CD4-positive, alpha-beta T cell treated with Interleukin-17A for 1 hour (primary cell): ENCODE results near the gene TFEC.
"Not testable (repeated sequence)": the region's sequence is repeated elsewhere in the genome, so short reads cannot be mapped to it uniquely, and the experiment has no call there.

Source experiments
- DNase-seq: peaks from one replicate; pipeline ENCODE4 v3.0.0-alpha.2; 2020

Gene TFEC

DNA sequence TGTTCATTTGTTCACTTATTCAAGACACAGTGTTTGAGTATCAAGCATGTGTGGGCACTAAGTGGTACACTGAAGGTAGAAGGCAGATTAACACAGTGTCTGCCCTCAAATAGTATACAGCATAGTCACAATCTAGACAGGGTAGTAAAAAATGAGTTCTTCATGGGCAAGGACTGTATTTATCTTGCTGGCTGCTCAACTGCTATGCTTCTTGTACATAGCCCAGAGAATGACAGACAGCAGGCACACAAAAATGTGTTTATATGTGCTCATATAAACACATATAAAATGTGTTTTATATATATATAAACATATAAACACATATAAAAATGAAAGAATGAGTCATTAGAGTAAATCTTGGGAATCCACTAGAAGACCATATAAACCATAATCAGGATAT, 43.1 kb downstream of the TFEC start:
- DNase-seq, result no peak

- DNase-seq, result no peak
Measured at GRCh38 chr7:115984105-115984504, 46.5 kb downstream of the TFEC start.

GRCh38 chr7:115980159-115980558, 50.4 kb downstream of the TFEC start:
- DNase-seq, result no peak

GRCh38 chr7:115976651-115977050, 53.9 kb downstream of the TFEC start:
- no peak for DNase-seq

GRCh38 chr7:115975766-115976165, 54.8 kb downstream of the TFEC start:
- DNase-seq, result no peak

DNA sequence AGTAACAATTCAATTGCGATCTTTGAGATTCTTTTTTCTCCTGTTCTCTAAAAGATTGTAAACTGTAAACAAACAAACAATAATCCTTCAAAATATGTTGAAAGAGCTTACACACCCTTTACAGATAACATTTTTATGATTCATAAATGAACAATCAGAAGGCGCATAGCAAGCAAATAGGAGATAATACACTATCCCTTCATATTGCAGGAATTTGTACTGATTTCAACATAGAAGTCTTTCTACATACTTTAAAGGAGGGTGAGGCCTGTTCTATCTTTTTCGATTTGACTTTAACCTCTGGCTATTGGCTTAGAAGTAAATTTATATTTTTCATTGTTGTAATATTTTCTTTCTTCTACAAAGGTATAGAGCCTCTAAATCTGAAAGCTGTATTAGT, 57.2 kb downstream of the TFEC start:
- DNase-seq, result no peak

- no peak for DNase-seq
Measured at GRCh38 chr7:115971506-115971905, 59.1 kb downstream of the TFEC start.

- no peak for DNase-seq
Measured at GRCh38 chr7:115968596-115968995, 62.0 kb downstream of the TFEC start.

DNA sequence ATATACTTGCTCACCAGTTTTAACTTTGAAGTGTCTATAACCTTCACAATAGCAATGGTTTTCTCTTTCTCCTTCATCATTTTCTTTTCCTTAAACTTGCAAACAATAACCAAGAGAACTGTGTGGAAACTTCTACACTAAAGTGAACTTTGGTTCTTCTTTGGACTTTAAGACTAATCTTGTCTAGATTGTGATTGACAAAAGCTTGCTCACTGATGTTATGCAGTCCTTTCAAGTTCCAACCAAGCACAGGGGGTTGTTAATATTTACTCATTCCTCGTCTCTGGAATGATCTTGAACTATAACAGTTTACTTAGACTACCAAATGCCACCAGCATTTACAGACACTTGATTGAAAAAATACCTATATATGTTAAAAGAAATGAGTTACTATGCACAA, 62.4 kb downstream of the TFEC start:
- no peak for DNase-seq

DNA sequence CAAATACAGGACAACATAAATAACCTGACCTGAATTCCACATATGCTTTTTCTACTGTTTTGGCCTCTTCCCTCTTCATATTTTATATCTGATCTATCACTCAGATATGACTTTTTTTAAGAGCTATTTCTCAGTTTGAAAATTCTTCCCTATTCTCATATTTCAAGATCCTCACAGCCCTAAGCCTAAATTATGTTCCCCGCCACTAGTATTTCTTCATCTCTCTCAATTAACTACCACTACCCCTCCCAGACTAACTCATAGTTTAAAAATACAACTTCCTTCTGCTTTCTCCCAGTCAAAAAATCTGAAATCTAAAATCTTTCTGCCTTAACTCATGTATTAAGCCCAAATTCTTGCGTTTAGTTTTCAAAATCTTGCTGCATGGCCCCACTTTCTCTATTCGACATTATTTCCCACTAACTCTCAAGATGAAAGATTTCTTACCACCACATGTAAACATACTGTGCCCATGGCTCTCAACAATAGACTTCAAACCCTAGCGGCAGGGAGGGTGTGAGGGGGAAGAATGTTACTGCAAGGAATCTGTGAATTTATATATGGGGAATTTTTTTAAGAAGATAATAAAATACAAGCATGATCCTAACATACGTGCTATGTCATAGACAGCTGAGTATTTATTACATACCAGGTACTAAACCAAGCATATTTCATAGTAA, 64.6 kb downstream of the TFEC start:
- DNase-seq, result no peak

DNA sequence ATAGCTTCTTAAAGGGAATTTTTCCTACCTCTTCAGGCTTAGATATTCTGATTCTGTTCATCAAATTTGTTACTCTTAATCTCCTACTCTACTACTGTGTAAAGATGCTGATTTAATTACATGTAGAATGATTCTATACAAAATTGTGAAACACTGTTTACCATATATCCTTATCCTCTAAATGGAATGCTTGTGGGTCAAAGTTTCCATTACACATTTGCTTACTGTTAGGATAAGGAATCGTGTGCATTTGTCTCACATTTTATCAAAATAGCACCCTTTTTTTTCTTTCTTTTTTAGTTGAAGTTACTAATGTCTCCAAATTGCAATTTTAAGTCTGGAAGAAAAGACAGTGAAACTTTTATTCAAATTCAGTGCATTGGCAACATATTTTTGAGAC, 65.3 kb downstream of the TFEC start:
- DNase-seq, result no peak

DNA sequence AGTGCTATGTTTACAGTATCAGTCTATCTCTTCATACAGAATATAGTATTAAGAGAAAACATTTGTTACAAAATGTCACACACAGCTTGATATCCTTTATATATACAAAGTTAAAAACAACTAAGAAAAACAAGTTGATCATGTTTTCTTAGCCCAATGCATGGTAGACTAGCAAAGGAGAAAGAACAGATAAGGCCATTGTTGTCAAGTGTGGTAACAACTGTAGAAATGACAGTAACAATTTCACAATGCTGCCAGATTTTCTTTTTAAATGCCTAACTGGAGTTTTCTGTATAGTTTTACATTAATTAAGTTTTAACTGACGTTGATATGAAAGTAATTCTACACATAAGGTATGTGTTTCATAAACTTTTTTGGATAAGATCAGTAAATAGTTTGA, 65.8 kb downstream of the TFEC start:
- no peak for DNase-seq

- no peak for DNase-seq
Measured at GRCh38 chr7:115962340-115962739, 68.2 kb downstream of the TFEC start.

DNA sequence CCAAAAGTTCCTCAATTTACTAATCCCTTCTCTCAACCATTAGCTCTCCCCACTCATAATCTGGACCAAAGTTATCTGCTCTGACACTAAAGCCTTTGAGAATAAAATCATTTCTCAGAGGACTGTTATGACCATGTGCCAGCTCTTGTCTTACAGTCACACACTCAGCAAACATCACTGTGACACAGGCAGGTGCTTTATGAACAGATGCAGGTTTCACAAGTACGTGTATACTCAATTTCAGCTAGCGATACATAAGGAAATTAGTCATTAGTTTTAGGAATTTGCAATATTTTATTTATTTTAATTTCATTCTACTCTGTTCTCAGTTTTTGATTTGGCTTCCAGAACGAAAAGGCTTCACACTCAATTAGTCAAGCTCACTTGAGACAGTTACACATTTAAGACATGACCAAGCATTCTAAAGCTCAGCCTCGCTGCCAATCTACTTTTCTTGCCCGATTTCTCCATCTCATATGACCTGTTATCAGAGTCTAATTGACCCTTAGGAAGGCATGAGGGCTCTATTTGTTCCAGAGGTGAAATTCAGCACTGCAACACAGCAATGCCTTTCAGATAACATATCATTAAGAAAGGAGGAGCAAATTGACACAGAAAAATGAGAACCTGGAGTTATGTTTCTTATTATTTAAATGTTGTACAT, 76.8 kb downstream of the TFEC start:
- no peak for DNase-seq

DNA sequence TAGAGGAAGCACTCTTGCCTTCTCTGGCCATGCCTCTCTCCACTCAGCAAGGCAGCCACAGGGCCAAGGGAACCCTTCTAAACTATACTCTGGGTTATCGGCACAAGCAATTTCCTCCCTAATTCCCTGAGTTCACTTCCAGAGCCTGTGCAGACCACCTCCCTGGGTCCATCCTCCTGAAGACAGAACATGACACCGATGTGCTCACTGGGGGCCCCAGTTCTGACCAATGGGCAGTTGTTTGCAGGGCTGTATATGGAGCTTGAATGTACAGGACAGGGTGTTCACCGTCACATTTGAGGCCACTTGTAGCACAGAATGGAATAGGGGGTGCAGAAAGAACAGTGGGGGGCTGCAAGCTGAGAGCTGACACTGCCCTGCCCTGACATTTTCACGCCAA, 77.7 kb downstream of the TFEC start:
- no peak for DNase-seq

- DNase-seq, result no peak
Measured at GRCh38 chr7:115951547-115951946, 79.0 kb downstream of the TFEC start.

DNA sequence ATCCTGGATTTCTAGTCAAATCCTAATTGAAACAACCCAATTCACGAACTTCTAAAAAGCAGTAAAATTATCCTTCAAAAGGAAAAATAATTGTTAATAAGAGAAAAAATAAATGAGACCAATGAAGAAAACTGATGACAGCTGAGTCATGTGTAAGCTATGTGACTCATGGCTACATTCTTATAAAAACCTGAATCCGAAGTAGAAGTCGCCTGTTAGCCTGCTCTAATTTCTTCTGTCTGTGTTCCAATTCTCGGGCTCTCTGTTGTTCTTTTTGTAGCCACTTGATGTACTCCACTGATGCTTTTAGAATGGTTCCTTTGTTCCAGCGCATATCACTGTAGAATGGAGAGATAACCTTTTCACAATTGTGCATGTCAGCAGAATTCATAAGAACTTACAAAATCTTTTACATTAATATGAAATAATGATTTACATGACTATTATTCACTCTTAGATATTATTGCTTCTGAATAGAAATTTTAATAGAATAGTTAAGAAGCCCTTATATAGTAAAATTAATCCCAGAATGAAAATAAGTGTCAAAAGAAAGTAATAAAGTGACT, 88.8 kb downstream of the TFEC start:
- no peak for DNase-seq

GRCh38 chr7:115940460-115941060, 90.0 kb downstream of the TFEC start:
- DNase-seq, result no peak

DNA sequence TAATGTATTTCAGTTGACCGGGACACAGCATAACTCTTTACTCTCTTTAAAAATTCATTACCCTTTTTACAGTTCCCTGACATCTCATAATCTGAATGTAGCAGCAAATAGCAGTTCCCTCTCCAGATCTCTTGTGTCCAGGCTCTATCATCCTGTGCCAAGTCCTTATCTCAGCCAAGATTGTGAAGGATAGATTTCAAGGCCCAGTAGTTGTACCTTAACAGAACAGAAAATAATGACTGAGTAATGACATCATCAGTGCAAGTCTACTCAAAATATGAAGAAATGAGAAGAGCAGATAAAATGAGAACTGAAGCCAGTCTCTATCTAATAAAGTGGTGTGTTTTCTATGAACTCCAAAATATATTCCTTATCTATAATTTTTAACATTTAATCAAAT, 92.6 kb downstream of the TFEC start:
- DNase-seq, result no peak

GRCh38 chr7:115933471-115933870, 97.1 kb downstream of the TFEC start:
- DNase-seq, result no peak

DNA sequence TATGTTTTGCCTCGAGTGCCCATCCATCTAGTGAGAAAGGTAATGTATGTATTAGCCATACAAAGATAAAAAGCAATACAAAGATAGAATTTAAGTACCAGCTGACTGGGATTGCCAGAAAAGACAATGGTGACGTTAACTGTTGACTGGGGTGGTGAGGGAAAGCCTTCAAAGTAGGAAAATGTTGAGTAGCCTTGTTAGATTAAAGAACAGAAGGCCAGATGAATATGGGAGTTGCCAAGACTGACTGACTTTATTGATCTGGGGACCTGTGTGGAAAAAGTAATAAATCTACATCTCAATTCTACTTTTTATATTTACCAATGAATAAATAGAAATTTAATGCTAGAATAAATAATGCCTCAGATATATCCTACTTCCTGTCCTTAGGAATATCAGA, 97.7 kb downstream of the TFEC start:
- DNase-seq, result no peak

GRCh38 chr7:115930184-115930583, 100.4 kb downstream of the TFEC start:
- DNase-seq, result not testable (repeated sequence)

DNA sequence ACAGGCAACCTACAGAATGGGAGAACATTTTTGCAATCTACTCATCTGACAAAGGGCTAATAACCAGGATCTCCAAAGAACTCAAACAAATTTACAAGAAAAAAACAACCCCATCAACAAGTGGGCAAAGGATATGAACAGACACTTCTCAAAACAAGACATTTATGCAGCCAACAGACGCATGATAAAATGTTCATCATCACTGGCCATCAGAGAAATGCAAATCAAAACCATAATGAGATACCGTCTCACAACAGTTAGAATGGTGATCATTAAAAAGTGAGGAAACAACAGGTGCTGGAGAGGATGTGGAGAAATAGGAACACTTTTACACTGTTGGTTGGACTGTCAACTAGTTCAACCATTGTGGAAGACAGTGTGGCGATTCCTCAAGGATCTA, 100.8 kb downstream of the TFEC start:
- not testable (repeated sequence) for DNase-seq

- no peak for DNase-seq
Measured at GRCh38 chr7:115924411-115924810, 106.2 kb downstream of the TFEC start.
